Gastroesophageal sphincter (tissue), 3 donors: ENCODE measurements around the gene MAN2B2.

Experiments
- POLR2A ChIP-seq, 2 donors: fragments of 450-650 bp; IDR thresholded peaks; one replicate each; pipeline ENCODE4 v1.6.1; 2017; ENCODE audit warnings: antibody characterized with exemption in 2 of 2, mild to moderate bottlenecking in 2 of 2, moderate library complexity in 1 of 2
- POLR2AphosphoS5 ChIP-seq: sonication (generic); formaldehyde crosslinking; IDR thresholded peaks from one replicate; pipeline ENCODE4 v1.6.1; 2017; ENCODE audit warnings: antibody characterized with exemption
- TF ChIP-seq, protein P1 (sequence below), 4 experiments: fragments of 200-600 bp in 2 of 4; fragments of 450-650 bp in 2 of 4; sonication (generic) in 1 of 4; IDR thresholded peaks; one replicate each; pipeline ENCODE4 v1.5.1; 2017 to 2019; ENCODE audit warnings: antibody characterized with exemption in 4 of 4, mild to moderate bottlenecking in 2 of 4, moderate library complexity in 2 of 4

DNA sequence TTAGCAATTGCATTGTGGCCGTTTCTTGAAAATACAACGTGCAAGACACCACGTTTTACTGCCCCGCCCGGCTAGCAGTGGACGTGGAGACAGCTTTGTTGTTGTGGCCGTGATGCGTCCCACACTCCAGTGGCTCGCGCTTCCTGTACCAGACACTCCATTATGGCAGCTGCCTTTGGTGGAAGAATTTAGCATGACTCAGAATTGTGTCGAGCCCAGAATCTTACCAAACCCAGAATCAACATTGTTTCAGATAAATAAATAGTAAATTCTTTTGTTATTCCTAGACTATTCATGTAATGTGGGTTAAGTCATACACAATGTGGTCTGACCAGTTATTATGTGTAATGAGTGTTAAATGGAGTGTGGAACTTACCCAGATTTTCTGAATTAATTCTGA lies 93.4 kb downstream of the MAN2B2 start:
- TF ChIP-seq, protein P1, sequence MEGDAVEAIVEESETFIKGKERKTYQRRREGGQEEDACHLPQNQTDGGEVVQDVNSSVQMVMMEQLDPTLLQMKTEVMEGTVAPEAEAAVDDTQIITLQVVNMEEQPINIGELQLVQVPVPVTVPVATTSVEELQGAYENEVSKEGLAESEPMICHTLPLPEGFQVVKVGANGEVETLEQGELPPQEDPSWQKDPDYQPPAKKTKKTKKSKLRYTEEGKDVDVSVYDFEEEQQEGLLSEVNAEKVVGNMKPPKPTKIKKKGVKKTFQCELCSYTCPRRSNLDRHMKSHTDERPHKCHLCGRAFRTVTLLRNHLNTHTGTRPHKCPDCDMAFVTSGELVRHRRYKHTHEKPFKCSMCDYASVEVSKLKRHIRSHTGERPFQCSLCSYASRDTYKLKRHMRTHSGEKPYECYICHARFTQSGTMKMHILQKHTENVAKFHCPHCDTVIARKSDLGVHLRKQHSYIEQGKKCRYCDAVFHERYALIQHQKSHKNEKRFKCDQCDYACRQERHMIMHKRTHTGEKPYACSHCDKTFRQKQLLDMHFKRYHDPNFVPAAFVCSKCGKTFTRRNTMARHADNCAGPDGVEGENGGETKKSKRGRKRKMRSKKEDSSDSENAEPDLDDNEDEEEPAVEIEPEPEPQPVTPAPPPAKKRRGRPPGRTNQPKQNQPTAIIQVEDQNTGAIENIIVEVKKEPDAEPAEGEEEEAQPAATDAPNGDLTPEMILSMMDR (IDR thresholded peaks at IDR 0.05), result no peak
- no peak for TF ChIP-seq POLR2A (IDR thresholded peaks at IDR 0.05)
- TF ChIP-seq POLR2AphosphoS5, result no peak
